ENCODE results near the gene FLNB. TPM values are rescaled to one million over a fixed set of nuclear protein-coding genes. Genes with fewer than 3 reads are reported as not detected.
A peak's percentile ranks its signal among the peaks of the same experiment; 100 is the strongest.

FLNB gene
- total and polyA plus RNA-seq, 2 of the 13 experiments (the other 11 are each of a cell fraction or from before 2014, with no cell fraction given): 106 to 130 TPM

- TF ChIP-seq ZNF770 (CRISPR knock-in tag; IDR thresholded peaks at IDR 0.05) (peak; percentile 87), ZNF468 (CRISPR knock-in tag; IDR thresholded peaks at IDR 0.05) (0 out of 2 replicates have a peak, but pooled peaks have one; percentile 43), NR2C2 (CRISPR knock-in tag; IDR thresholded peaks at IDR 0.05; ENCODE audit: borderline replicate concordance) (peak; percentile 54; the same call in 1 of the 2 replicates), ZNF512B (CRISPR knock-in tag; IDR thresholded peaks at IDR 0.05; ENCODE audit: borderline replicate concordance) (no peak), CEBPB (IDR thresholded peaks at IDR 0.05; ENCODE audit: borderline replicate concordance, low read depth, low read length) (no peak), ZNF614 (CRISPR knock-in tag; IDR thresholded peaks at IDR 0.05; ENCODE audit: borderline replicate concordance) (no peak), HNRNPUL1 (IDR thresholded peaks at IDR 0.05; ENCODE audit: low read depth, low read length) (no peak), LCORL (IDR thresholded peaks at IDR 0.05) (no peak), LCORL (CRISPR knock-in tag; IDR thresholded peaks at IDR 0.05) (peak; percentile 97), ZHX1 (CRISPR knock-in tag; IDR thresholded peaks at IDR 0.05; ENCODE audit: low read depth) (peak; percentile 43; the same call in 1 of the 2 replicates), HDAC2 (CRISPR knock-in tag; IDR thresholded peaks at IDR 0.05) (peak; percentile 86), REPIN1 (CRISPR knock-in tag; IDR thresholded peaks at IDR 0.05; ENCODE audit: borderline replicate concordance, low read depth) (peak; percentile 80; the same call in 1 of the 2 replicates), STAT6 (CRISPR knock-in tag; IDR thresholded peaks at IDR 0.05; ENCODE audit: borderline replicate concordance) (no peak), SP2 (CRISPR knock-in tag; IDR thresholded peaks at IDR 0.05) (0 out of 2 replicates have a peak, but pooled peaks have one; percentile 24), GLI4 (CRISPR knock-in tag; IDR thresholded peaks at IDR 0.05; ENCODE audit: borderline replicate concordance) (no peak), MIXL1 (CRISPR knock-in tag; IDR thresholded peaks at IDR 0.05) (0 out of 2 replicates have a peak, but pooled peaks have one; percentile 14), HNRNPLL (IDR thresholded peaks at IDR 0.05; ENCODE audit: low read depth, low read length, poor library complexity, severe bottlenecking) (no peak)
Observed at GRCh38 chr3:58021072-58021959, 13.1 kb downstream of the FLNB start (continued).
